Measurements from ENCODE around the gene LY86. TPM values are rescaled to one million over a fixed set of nuclear protein-coding genes. Genes with fewer than 3 reads are reported as not detected.
"Not testable (repeated sequence)": the region's sequence is repeated elsewhere in the genome, so short reads cannot be mapped to it uniquely, and the experiment has no call there.

LY86 gene
- total RNA-seq, 1 donor from 2014 or later, result 5.4 TPM

DNA sequence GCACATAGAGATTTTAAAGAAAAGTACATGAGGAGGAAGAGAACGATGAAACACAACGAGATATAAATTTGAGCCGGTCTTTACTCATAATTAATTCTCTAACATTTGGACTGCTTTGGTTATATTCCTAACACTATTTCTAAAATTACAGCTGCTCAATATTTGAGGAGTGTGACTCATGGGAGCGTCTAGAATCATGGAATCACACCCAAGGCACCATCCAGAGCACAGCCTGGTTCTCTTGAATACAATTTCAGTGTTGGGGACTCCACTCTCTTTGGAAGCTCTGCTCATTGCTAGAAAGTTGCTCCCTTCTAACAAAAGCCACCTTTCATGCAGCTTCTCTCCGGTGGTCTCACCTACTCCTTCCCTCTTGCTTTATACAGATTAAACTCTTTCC, 64.4 kb downstream of the LY86 start:
- no peak for DNase-seq (ENCODE audit: low spot score)

DNA sequence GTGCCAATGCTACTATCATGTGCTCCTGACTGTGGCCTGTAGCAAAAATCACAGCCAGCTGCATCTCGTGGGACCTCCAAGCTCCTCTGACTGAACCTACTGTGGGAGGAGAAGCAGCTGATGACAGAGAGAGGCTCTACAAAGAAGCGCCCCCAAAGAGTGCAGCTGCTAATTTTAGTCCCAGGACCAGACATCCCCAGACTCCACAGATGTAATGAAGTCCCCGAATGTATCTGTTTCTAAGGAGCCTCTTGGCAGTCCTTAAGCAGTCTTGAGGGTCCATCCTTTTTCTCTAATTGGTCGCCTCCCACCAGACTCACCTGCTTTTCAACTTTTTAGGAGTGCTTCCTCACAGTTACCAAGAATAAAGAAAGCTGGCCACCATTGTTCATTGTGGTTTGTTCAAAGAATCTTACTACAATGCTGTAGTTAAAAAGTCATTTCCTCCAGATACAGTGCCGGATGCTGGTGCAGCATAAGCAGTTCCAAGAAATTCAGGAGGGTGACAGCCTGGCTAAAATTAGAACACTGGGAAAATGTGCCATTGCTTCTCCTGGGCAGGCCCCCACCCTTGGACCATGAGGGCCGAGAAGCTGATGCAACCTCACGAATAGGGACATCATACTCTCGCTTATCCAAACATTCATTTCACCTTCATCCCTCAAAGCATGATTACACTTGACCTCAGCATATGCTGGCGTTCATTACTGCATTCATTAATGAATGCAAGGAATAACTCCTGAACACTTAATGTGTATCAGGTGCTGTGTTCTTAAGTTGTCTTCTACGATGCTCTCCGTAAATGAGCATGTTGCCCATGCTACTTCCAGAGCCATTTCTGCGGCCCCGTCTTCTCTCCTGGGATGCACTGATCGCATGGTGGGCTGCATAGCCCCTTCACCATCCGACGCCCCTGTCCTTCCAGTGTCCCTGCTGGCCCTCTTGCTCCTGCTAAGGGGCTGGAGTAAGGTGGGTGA, 66.4 kb downstream of the LY86 start:
- DNase-seq (ENCODE audit: low spot score), result no peak

DNA sequence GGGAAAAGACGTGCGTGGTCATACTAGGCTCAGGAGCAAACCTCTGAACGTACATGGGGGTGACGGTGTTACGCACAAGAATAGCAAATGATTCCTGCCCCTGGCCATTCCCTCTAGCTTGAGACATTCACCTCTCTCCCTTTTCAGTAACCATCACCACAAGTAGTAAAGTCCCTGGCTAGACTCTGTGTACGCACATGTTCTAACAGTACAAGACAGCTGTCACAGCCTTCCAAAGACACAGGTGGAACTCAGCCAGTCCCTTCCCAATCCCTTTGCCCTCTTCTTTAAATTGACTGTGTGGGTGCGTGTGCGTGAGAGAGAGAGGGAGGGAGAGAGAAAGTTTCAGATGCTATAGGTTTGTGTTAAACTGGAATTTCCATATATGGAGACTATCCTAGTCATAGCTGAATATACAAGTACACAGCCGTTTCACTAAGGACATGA, 67.3 kb downstream of the LY86 start:
- DNase-seq (ENCODE audit: low spot score), result no peak

DNA sequence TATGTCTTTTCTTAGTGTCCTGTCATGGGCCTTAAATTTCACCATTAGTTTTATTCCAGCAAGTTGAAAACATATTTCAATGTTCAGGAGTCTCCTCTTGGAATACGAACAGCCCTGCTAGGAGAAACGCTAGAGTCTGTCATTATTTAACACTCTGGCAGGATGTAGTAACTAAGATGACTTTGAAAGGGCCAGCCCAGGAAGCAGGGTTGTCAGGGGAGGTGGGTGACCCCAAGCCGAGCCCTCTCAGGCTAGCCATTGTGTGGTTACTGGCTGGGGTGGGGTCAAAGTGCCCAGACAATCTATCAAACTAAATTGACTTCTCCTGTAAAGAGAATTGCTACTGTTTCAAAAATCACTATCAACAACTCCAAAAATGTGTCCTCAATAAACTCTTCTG, 67.8 kb downstream of the LY86 start:
- DNase-seq (ENCODE audit: low spot score), result no peak

- no peak for DNase-seq (ENCODE audit: low spot score)
These were observed 68.7 kb downstream of the LY86 start for GRCh38 chr6:6657085-6657819.

- no peak for DNase-seq (ENCODE audit: low spot score)
These were observed 69.3 kb downstream of the LY86 start for GRCh38 chr6:6657820-6658217.

DNA sequence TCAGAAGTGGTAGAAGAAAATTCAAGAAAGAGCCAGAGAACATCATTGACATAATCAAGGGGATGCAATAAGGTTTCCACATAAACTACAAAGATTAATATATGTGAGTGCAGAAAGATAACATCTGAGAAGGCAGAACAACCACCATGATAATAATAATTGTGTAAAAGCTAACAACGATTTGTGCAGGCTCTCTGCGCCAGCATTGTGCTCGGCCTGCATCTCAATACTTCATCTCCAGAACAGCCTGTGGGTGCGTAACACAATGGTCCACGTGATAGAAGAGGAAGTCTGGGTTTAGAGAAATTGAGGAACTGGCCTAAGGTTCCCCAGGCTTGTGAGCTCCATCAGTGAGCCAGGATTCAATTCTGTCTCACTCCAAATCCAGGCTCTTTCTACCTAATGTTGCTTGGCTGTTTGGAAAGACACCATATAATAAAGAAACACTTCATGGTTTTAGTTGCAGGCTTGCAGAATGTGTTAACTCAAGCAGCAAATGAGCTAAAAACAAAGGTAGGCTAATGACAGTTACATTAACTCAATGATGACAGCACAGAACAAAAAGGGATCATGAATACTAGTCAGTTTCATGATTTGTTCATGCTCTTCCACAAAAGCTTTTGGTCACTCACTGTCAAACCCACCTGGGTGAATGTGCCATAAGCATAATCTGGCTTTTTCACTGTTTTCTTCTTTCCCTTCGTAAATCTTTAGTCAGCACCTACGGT, 71.2 kb downstream of the LY86 start:
- no peak for DNase-seq (ENCODE audit: low spot score)

DNA sequence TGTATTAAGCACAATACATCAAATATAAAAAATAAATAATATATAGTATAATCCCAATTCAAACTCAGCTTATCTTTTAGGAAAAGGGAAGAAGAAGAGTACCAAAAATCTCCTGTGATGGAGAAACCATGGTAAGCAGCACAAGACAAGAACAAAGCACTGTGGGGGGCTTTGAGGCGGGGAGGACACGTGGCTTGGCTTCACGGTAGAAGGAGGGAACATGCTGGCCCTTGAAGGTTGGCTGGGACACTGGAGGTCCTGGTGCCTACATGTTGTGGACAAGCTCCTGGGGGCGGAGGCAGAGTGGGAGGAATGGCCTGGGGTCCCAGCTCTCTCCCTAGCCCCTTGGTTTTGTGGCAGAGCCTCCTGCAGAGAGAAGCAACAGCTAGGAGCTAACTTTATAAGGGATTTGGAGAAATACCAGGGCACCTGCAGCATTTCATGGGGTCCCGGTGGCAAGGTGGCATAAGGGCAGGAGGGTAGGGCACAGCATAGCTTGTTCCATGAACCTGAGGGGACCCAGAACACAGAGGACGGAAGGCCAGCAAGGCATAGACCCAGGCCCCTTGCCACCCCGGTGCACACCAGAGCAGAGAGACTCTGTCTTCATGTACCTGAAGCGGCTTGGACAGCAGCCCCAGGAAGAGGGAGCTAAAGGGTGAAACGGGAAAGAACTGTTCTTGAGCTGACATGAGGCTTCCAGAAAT, 72.0 kb downstream of the LY86 start:
- no peak for DNase-seq (ENCODE audit: low spot score)

- DNase-seq (ENCODE audit: low spot score), result no peak
These were observed 72.7 kb downstream of the LY86 start for GRCh38 chr6:6661191-6661590.

- DNase-seq (ENCODE audit: low spot score), result no peak
These were observed 73.2 kb downstream of the LY86 start for GRCh38 chr6:6661684-6662083.

DNA sequence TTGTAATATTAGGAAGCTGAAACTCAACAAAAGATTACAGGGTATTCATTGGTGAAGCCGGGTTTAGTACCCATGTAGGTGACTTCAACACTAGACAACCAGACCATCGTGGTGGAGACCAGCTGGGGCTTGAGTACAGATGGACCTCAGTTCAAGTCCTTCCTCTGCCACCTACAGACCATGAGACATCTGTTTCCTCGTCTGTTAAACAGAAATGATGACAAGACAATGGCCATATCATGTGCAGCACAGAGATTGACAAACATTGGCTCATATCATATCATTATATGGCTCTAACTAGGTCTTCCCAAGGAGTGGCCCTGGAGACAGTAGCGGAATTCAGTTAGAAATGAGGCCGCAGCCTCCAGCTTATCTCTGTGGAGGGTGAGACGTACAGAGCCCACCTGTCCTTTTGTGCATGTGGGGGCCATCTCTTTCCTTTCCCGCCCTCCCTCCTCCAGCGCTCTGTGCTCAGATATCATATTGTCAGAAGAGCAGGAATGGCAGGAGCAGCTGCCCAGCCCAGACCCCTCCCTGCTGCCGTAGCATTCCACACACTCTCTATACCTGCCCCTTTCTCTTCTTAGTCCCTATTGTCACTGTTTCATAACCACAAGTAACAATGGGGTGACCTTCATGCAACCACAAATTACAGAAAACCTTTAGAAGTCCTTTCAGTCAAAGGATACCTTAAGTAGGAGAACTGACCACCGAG, 75.1 kb downstream of the LY86 start:
- DNase-seq (ENCODE audit: low spot score), result no peak

- DNase-seq (ENCODE audit: low spot score), result no peak
These were observed 77.2 kb downstream of the LY86 start for GRCh38 chr6:6665555-6666243.

GRCh38 chr6:6670150-6670549, 81.6 kb downstream of the LY86 start:
- not testable (repeated sequence) for DNase-seq (ENCODE audit: low spot score)

DNA sequence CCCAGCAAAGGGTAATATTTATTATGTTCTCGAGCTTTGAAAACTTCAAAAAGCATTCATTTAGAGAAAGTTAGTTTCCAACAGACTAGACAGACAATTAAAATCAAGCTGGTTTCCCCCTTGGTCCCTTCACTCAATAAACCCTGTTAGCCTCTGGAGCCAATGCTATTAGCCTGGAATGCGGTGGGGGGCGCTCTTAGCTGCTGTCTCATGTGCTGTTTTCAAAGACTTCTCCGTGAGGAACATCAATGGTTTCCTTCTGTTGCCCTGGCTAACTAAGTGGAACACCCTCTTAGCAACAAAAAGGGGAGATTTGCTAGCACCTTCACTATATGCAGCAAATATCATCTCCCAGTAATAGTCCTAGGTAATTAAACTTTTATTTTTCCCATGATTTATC, 86.4 kb downstream of the LY86 start:
- DNase-seq (ENCODE audit: low spot score), result no peak

GRCh38 chr6:6676910-6677441, 88.5 kb downstream of the LY86 start:
- no peak for DNase-seq (ENCODE audit: low spot score)

DNA sequence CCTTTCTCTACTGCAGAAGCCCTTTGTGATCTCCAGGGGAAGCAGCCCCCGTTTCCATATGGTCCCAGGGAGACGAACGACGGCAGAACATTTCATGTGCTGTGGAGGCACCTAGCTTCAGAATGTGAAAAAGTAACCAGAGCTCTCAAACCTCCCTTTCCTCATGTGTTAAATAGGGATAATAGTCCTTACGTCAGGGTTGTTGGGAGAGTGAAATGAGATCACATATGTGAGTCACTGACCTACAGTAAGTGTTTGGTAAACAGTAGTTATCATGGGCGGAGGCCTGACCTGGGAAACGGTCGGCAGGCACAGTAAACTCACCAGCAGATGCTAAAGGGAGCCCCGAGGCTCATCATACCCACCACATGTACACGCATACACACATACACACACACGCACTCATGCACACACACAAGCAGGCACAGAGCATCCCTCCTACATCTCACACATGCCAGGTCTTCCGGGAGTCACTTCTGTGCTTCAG, 89.7 kb downstream of the LY86 start:
- DNase-seq (ENCODE audit: low spot score), result no peak

DNA sequence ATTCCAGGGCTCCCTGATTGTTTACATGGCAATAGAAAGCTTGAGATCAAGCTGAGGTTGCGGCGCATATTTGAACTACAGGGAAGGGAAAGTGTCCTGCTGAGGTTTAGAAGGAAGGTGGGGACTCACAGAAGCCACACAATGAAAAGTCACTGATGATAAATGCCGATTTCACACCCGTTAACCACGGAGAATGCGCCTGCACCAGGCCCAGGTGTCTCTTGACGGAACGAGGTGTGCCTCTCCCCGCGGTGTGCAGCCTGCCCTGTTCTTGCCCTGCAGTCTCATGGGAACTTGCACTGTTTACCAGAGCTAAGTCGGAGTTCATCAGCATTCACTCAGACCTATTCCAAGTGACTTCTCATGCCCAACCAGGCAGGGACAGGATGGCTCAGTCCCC, 90.3 kb downstream of the LY86 start:
- DNase-seq (ENCODE audit: low spot score), result no peak

DNA sequence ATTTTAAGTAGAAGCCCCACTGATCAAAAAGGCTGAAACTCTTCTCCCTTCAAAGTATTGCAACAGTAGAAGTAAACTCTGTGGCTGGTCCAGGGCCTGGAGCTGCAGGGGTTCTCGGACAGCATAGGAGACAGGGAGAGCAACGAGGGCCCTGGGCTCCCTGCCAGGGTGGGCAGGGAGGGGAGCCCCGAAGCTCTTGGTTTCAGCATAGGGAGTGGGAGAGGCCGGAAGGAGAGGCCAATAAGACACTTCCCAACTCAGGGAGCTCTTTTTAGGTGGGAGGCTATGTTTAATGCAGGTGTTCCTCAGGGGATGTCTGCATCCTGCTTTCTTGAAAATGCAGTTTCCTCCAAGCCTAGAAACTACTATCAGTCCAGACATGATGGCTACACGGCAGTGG, 91.1 kb downstream of the LY86 start:
- no peak for DNase-seq (ENCODE audit: low spot score)

- no peak for DNase-seq (ENCODE audit: low spot score)
These were observed 92.0 kb downstream of the LY86 start for GRCh38 chr6:6680526-6680925.

Measured in mesenteric fat pad (tissue), 1 donor.